HL-60 (cell line): ENCODE results near the gene ZNF8.

Experiments
- CTCF ChIP-seq: IDR thresholded peaks from one replicate; pipeline ENCODE4 v1.5.1; 2011; ENCODE audit warnings: low read length, control low read depth, inconsistent platforms; ENCODE audit not compliant: insufficient read depth
- GABPA ChIP-seq: IDR thresholded peaks from 2 replicates; pipeline ENCODE4 v1.6.1; 2012; ENCODE audit warnings: low read depth
- POLR2AphosphoS5 ChIP-seq: IDR thresholded peaks from 2 replicates; pipeline ENCODE4 v1.6.1; 2012; ENCODE audit warnings: low read depth
- REST ChIP-seq: IDR thresholded peaks from 2 replicates; pipeline ENCODE4 v1.6.1; 2012; ENCODE audit warnings: low read depth; ENCODE audit not compliant: insufficient replicate concordance
- SPI1 ChIP-seq: IDR thresholded peaks from 2 replicates; pipeline ENCODE4 v1.6.1; 2012; ENCODE audit warnings: low read depth, mild to moderate bottlenecking, borderline replicate concordance

GRCh38 chr19:58248886-58249285 lies 29.9 kb upstream of the ZNF8 start:
- TF ChIP-seq CTCF (no peak), SPI1 (no peak), POLR2AphosphoS5 (no peak), GABPA (no peak), REST (no peak)
